Fibroblast of gingiva (primary cell): ENCODE data around the gene PDE7B.
A peak's percentile ranks its signal among the peaks of the same experiment; 100 is the strongest.

Experiments used
- DNase-seq: peaks from one replicate; pipeline ENCODE4 v3.0.0-alpha.2; 2011; ENCODE audit warnings: low read depth

The PDE7B gene

GRCh38 chr6:135887069-135887468 is 35.6 kb downstream of the PDE7B start:
- peak; percentile 6 for DNase-seq

DNA sequence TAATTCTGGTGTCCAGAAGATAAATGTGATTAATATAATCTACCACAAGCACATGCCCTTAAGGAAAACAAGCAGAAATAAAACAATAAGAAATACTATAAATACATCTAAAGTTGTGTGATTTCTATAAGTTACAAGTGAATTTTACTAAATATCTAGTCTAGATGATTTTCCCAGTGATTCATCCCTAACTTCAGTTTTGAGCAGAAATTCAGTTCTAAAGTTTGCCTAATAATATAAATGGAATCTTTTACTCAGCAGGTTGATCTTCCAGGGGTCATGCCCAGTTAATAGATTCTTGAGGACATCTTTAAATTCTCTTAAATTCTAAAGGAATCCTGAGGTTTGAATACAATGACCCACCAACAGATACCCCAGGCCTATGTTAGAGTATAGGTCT is 37.3 kb downstream of the PDE7B start:
- DNase-seq, result no peak

DNA sequence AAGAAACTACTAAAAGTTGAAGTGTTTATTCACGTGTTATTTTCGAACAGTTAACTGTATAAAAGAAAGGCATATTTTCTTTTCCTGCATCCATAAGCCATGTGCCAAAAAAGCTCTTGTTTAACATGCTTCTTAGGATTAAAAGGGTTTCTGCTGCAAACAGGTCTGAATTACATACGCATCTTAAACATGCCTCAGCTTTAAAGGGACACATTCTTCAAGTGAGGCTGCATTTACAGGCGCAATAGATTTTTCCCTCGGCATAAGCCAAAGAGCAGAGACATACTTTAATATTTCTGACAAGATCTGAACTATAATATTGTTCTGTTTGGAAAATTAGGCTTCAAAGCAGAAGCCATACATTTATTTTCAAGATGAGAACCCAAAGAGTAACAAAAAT is 39.4 kb downstream of the PDE7B start:
- DNase-seq, result no peak

GRCh38 chr6:135891710-135892109 is 40.2 kb downstream of the PDE7B start:
- no peak for DNase-seq

GRCh38 chr6:135895231-135895911 is 43.9 kb downstream of the PDE7B start:
- DNase-seq, result no peak

GRCh38 chr6:135897087-135897486 is 45.6 kb downstream of the PDE7B start:
- DNase-seq, result no peak

DNA sequence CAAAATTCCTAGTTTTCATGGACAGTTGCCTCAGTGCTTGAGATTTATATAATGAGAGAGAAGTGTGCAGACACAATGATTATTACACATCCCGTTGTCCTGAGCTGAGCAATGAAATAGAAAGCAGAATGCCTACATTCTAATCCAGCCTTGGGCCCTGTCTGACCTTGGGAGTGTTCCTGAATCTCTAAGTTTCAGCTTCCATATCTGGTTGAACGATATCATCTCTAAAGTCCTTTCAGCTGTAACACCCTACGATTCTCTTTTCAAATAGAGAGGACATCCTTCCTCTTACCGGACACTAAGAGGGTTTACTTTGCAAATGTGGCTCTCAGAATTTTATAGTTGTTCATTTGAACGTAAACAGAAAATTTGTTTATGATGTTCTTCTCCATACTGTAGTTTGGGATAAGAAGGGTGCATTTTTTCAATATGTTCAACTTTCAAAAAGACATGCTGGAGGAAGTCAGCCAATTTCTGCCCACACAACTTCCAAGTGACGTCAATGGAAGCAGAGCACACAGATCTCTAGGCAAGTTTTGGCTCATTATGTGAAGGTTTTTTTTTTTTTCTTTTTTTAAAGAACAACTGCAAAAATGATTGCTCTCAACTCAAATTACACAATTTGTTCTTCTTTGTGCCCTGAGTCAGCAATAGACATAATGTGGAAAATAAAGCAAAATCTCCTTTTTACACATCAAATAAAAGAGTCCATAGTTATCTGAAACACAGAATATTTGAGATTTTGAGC is 50.4 kb downstream of the PDE7B start:
- peak; percentile 93 for DNase-seq

DNA sequence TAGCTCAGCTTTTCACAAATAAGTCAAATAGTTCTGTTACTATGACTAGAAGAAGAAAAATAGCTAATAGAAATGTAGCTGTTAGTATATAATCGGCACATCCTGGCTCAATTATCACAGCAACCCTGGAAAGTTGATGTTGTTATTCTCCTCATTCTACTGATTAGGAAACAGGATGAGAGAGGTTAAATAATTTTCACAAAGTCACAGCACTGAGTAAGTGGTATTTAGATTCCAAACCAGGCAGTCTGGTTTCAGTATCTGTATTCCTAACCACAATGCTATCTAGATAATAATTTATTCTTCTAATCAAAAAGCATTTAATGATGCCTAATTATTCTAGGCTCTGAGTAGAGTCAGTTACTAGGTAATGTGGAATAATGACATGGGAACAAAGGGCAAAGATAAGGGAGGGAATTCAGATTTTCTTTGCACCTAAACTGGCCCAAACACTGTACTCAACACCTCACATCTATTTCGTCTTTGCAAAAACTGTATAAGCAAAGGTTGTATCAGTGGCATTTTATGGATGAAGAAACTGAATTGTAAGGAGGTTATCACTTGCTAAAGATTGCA is 51.3 kb downstream of the PDE7B start:
- peak; percentile 13 for DNase-seq

DNA sequence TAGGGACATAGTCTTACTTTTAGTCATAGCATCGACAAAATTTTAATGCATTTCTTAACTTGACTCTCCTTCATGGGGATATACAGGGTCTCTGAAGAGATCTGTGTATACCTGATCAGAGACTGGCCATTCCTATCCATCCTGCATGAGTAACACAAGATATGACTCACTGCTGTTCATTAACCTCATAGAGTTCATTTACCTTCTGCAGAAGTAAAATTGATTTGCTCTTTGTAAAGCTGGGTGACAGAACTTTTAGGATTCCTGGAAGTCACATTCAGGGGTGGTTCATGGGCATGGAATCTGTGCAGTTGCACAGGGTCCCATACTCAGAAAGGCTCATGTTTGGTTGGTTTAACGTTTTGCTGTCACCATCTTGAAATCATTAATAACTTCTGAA is 53.2 kb downstream of the PDE7B start:
- no peak for DNase-seq

DNA sequence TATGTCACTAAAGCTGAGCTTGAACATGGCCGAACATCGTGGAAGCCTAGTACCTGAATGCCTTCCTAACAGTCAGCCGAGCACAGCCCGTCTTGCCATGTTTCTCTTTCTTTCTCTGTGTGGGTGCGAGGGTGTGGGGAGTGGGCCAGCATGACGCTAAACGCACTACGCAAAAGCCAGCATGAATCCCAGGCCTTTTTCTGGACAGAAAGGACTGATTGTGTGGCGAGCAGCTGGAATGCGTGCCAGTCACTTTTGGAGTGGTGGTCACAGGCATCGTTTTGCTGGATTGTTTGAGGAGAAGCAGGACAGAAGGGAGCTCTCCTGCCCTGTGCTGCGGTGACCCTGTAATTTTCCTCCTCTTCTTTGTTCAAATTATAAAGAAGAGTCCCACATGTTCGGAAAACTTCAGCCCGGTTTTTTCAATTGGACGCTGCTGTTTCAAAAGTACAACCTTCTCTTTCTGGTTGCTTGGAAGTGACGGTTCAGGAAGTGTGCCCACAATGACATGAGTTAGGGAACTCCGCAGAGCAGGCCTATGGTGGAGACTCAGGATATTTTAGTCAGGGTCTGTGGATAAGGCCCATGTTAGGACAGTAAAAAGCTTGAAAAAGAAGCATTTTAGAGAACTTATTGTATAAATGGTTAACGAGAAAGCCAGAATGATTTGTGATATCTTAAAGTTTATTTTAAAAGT is 54.3 kb downstream of the PDE7B start:
- DNase-seq, result no peak

- DNase-seq, result peak; percentile 19
Observed at GRCh38 chr6:135906542-135906941, 55.0 kb downstream of the PDE7B start.

DNA sequence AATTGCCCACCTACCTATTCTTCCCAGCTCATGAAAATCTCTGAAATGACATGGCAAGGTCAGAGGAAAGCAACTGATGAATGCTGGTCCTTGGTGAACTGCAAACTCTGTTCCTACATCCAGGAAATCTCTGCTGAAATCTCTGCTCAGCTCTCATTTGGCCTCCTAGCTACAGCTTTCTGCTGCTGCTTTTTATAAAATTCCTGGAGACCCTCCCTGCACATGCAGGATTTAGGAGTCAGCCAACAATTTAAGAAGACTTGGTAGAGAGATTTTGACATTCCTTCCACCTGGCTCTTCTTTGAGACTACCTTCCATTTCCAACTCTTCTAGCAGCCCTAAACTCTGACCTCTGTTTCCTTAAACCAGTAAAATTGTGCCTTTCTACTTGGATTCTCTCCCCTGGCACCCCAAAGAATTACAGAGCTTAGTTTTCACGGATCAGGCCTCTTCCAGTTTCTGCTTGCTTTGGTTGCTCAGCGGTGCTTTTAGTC is 55.5 kb downstream of the PDE7B start:
- no peak for DNase-seq

GRCh38 chr6:135909737-135910387 is 58.4 kb downstream of the PDE7B start:
- DNase-seq, result peak; percentile 28

- no peak for DNase-seq
Observed at GRCh38 chr6:135910790-135911618, 59.5 kb downstream of the PDE7B start.

- DNase-seq, result no peak
Observed at GRCh38 chr6:135913785-135914184, 62.3 kb downstream of the PDE7B start.

DNA sequence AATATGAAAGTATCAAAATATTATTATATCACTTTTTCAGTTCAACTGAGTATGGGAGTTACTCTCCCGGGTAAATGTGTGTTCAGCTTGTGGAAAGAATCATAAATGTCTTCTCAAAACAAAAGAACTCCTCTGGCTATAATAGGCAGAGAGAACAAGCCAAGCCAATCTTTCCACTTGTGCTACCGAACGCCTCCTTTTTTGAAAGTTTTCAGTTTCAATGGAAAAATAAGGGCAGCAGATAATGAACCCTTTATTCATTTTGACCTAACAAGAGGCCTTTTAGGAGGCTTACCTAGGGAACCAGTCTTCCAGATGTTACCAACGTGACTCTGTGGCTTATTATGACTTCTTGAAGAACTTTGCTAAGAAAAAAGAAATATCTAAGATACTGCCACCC is 67.5 kb downstream of the PDE7B start:
- no peak for DNase-seq

DNA sequence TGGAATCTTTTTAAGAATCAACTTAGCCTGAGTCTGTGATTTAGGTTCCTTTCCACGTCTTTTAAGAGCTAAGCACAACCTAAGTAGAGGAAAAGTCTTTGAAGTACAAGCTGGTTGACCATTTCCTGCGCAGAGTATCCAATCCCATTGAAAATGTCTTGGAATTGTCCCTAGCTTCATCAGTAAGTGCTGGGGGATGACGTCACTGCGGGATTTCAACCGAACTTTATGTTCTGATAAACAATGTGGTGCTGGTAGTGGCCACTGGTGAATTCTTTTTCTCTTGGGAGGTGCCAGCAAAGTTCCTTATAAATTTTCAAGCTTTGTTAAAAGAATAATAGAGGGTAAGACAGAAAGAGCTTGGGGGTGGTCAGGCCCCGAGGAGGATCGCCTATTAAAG is 69.2 kb downstream of the PDE7B start:
- peak; percentile 14 for DNase-seq

DNA sequence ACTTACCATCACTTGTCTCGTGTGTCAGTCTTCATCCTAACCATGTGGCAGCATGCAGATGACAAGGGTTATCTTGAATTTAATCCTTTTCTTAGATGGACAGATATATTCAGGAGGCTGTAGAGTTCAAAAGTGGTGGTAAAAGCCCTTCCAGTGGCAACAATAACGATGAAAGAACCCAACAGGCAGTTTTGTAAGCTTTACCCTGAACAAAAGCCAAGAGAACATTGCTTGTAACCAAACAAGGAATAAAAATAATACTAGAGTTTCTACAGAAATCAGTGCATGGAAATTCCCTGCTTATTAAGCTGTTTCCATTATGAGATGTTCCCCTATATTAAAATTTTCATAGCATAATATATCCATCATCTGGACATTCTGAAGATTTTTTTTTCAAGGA is 69.7 kb downstream of the PDE7B start:
- DNase-seq, result peak; percentile 47

- peak; percentile 95 for DNase-seq
Observed at GRCh38 chr6:135922174-135922573, 70.7 kb downstream of the PDE7B start.

- DNase-seq, result peak; percentile 76
Observed at GRCh38 chr6:135922746-135923145, 71.2 kb downstream of the PDE7B start.

DNA sequence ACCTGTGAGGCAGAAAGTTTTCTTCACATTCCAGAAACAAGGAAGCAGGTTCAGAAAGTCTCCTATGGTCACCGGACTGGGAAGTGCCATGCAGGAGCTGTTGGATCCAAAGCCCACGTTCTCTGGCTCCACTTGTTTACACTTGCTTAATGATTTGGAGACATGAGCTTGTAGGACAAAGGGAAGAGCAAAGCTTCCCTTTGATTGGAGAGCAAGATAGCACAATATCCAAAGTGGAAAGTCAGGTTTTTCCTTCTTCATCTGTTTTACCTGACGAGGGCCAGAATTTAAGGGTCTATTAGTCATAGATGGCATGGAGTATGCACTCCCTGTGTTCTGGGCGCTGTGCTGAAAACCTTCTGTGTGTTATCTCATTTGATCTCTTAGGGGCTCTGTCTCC is 81.2 kb downstream of the PDE7B start:
- DNase-seq, result no peak
